HG02588 (cell line): ENCODE measurements around the gene TDP1.
"Not testable (repeated sequence)": the region's sequence is repeated elsewhere in the genome, so short reads cannot be mapped to it uniquely, and the experiment has no call there.

Source experiments
- ATAC-seq: cut with Tn5 transposase; IDR thresholded peaks from one replicate; pipeline ENCODE4 v1.9.1; 2021; ENCODE audit warnings: mild to moderate bottlenecking, moderate library complexity; ENCODE audit not compliant: unreplicated experiment

TDP1 gene

DNA sequence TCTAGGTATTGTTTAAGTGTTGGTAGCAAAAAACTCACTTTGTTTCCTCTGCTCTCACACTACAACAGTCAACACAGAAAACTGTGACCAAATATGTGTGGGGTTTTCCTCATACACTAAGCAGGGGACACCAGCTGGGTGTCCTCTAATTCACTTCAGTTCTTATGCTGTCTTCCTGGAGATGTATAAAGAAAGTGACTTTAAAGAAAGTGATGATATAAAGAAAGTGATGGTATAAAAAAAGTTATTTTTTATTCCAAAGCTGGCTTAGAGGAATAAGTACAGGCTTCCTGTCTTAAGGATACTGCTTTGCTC, 31.4 kb downstream of the TDP1 start:
- ATAC-seq: no peak

DNA sequence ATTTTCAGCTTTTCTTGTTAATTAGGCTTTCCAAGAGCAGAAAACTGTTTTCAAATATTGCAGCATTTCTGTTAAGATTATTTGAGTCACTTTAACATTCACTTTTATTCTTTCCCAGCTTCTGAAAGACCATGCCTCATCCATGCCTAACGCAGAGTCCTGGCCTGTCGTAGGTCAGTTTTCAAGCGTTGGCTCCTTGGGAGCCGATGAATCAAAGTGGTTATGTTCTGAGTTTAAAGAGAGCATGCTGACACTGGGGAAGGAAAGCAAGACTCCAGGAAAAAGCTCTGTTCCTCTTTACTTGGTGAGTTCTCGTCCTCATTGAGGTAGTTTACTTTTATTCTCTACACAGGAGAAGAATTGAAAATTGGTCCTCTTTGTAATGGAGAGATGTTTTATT, 33.1 kb downstream of the TDP1 start:
- no peak for ATAC-seq

DNA sequence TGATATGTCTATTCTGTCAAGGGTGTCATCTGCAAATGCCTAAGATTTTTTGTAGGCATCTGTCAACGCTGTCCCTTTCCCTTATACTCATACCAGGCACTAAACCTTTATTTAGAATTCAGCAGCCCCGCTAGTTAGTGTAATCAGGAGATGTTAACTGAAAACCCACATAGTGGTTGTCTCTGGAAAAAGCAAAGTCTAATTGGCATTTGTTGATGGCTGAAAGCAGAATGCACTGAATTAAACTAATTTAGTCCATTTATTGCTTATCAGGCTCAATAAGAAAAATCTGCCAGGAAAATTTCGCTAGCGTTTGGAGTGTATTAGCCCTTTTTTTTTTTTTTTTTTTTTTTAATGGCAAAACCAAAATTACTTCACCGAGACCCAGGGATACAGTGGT, 34.5 kb downstream of the TDP1 start:
- no peak for ATAC-seq

DNA sequence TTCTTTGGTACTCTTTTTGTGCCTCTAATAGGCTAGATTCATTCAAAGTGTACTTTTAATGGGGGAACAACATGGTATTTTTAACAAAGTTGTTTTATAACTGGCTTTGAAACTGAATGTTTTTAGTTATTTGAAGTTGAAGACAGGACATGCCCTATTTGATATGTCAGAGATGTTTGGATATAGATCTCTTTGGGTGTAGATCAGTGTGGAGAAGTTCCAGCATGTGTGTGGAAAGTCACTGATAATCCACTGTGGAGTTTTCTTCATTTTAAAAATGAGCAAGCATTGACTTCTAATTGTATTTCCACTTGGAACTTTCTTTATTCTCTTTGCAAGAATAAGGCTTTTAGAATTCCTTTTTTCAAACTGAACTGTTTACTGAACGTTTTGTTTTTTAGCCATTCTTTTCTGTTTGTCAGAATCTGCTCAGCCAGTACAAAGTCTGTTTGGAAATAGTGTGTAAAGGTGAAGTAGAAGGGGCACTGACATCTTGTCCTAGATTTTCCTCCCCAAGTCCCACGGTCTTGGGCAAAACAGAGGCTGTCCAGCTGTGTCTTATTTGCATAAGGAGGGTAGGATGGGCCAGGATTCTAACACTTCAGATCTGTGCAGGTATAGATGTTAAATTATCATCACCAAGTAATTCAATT, 35.0 kb downstream of the TDP1 start:
- no peak for ATAC-seq

DNA sequence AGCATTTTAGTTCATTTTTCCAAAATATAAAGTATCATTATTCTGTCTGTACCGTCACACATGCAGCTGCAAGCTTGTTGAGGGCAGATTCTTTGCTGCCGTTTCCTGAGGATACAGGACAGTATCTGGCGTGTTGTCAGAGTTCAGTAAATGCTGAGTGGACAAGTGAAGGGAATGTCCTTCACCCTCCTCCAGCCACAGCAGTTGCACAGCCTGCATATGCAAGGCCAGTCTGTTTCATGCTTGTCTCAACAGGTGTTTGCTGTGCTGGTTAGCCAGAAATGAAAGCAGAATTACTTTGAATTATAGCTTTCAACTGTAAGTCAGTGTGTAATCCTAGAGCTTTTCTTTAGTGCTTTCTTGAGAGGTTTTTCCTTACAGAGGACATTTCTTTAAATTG, 36.5 kb downstream of the TDP1 start:
- no peak for ATAC-seq

DNA sequence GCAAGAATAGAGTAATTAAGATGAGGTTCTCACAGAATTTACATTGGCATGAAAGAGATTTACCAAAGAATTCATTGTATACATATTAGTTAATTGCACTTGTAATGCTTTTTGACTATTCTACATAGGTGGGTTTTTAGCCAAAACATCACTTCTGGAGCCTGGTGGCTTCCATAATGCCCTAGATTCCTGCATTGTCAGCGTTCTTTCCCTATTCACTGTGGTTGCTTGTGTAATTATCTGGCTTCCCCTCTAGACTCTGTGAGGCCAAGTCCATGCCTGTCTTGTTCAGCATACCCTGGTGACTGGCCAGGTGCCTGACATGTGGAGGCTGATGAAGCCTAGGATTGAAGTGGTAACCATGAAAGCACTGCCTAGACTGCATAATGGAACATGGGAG, 41.2 kb downstream of the TDP1 start:
- ATAC-seq: no peak

DNA sequence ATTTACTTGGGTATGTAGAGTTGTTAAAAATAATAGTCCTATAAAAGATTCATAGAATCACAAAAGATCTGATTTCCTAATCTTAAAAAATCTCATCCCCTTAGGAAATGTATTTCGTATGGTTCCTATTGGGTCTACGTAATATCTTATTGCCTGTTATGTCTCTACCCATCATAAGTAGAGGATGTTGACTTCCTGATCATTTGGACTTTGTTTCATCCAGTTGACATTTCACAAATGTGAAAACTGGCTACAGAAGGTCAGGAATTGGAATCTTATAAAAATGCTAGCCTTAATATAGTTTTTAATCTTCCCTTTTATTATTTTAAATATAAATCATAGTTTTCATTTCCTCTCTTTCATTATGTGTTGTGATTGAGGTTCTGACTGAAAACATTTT, 45.2 kb downstream of the TDP1 start:
- no peak for ATAC-seq

DNA sequence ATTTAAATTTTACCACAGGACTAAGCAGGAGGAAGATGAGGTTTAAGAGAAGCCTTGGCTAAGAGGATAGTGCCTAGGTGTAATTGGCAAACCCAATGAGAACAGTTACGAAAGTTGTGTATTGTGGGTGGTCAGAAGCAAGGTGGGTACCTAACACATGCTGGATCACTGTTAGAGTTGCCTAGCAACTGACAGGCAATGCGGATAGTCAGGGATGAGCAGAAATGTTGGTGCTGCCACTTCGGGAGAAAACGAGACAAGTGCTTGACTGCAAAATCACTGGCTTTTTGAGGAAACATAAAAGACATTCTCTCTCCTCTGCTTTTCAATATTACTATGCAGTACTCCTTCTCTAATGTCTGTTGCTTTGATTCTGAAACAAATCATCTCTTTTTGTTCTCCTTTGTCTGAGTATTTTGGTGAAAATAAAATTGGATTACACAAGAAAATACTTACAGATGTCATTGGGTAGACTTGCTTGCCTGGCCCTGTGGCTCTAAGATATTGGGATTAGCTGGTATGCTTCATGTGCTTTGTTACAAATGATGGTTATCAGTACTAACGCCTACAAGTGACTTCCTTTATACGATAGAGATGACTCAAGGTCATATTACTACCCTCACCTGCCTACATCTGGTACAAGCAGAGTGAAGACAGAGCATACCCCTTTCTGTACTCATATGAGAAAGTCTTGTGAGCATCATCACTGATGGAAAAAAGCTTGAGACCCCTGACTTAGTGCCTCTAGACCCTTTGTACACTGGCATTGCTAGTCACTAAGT, 48.0 kb downstream of the TDP1 start:
- ATAC-seq: no peak

DNA sequence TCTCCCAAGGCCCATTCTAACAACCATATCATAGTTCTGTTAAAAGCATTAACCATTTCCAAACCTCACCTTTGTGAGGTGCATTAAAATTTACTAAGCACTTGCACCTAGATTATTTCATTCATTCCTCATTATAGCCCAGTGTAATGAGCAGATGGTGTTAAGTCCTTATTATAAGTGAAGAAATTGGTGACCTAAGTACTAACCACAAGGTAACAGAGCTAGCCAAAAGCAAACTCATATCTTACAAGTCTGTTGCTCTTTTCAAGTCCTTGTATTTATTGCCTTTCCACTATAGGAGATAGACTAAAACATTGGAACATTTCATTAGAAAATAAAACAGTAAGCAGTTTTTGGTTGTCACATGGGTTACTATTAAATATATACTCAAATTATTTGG, 49.7 kb downstream of the TDP1 start:
- ATAC-seq: no peak

DNA sequence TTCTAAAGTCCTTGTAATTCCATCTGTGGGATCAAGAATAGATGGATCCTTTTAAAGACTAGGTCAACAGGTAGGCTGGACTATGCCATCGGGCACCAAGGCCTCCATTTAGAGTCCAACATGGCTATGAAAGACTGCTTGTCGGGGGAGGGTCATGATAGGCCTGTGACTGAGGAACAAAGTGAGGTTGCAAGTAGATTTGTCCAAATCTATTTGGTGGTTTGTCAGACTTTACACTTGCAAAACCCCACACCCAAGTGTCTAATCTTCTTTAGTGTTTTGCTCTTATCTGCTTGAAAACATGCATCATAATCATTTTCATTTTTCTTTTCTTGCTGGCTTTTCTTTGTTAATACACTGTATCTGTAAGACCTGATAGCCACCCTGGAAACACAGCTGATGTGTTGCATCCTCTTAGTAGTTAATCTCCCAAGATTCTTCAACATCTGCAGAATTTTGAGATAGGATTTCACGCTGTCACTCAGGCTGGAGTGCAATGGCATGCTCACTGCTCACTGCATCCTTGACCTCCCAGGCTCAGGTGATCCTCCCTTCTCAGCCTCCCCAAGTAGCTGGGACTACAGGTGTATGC, 50.3 kb downstream of the TDP1 start:
- ATAC-seq: no peak

DNA sequence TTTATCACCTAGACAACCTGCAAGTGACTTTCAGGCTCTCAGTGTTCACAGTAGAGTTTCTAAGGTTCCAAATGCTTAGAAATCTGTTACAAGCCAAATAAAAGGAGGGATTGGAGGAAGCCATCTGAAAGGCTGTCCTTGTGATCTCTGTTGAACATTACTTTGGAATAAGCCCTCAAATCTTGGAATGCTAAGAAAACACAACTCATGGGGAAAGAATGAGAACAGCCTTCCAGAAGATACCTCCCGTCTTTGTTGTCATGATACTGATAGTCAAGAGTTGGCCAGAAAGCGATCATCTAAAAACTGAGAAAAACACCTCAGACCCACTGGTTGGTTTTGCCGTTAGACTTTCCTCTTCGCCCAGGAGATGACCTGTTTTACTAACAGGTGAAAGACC, 61.6 kb downstream of the TDP1 start:
- no peak for ATAC-seq

DNA sequence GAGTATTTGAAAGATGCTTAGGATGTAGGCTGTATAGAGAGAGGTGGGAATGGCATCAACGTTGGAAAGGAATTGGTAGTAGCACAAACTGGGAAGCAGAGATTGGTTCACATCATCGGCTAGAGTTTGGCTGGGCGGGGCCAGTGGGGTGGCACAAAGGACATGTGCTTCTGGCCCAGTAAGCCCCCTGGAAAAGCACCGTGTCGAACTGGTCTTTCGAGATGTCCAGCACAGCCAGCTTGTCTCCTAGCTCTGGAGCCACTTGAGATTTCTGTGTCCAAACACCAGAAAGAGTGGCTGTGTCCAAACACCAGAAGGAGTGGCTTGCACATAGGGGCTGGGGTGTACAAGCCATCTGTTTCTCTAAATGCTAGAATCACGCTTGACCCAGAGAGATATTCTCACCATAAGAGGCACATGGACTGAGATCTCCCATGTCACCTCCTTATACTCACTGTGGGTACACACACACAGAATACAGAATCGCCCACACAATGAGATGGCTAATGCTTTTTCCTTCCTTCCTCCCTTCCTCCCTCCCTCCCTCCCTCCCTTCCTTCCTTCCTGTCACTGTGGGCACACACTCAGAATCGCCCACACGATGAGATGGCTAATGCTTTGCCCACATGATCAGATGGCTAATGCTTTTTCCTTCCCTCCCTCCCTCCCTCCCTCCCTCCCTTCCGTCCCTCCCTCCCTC, 64.2 kb downstream of the TDP1 start:
- no peak for ATAC-seq

DNA sequence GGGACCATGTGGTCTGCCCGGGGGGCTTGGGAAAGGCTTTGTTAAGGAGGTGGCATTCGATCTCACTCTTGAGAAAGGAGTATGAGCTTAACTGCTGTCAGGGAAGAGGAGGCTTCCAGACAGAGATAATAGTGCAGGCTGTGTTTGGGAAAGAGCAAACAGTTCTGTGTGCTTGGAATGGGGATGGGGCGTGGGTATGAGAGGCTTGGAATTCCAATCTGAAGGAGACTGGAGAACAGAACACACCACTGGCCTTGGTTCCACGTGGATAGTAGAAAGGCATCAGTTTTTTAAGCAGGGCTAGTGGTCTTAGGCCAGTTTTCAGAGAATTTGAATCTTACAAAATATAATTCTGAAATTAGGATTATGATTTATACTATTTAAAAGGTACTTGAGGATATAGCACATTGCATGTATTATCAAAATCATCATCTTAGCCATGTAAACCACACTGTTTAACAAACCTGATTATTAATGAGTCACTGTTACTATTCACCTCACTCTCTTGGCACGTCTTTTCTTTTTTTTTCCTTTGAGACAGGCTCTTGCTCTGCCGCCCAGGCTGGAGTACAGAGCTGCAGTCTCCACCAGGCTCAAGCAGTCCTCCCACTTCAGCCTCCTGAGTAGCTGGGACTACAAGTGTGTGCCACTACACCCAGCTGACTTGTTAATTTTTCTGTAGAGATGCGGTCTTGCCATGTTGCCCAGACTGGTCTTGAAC, 67.6 kb downstream of the TDP1 start:
- no peak for ATAC-seq

DNA sequence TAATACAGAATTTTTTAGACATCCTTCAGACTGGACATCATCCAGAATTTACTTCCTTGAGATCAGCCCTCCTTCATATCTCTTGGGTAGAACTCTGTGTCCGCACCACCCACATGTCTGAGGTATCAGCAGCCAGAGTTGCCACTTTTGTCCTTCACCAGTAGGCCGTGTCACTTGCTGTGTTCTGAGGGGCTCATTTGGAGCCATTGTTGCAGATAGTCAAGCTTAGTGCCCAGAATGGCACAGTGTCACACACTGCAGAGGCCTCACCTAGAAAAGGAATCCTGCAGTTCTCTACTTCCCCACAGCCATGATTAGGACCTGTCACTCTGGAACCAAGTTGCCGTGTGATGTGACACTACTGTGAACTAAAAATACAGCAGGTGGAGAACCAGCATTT, 69.2 kb downstream of the TDP1 start:
- ATAC-seq: no peak

DNA sequence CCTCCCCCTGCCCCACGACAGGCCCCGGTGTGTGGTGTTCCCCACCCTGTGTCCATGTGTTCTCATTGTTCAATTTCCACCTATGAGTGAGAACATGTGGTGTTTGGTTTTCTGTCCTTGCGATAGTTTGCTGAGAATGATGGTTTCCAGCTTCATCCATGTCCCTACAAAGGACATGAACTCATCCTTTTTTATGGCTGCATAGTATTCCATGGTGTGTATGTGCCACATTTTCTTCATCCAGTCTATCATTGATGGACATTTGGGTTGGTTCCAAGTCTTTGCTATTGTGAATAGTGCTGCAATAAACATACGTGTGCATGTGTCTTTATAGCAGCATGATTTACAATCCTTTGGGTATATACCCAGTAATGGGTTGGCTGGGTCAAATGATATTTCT, 70.9 kb downstream of the TDP1 start:
- ATAC-seq: not testable (repeated sequence)

DNA sequence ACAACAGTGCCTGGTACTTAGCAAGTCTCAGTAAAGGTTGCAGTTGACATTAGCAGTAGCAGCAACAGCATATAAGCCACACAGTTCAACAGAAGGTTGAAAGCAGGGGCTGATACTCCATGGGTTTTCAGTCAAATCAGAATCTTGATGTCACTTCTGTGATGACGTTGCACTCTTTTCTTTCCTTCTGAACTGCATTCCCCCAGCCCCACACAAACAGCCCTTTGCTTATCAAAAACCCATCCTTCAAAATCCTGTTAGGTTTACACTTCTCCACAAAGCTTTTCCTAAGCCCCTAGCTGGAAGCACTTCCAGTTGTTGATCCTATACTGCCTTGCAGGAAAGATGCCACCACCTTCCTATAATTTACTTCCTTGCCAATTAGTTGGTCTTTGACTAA, 72.1 kb downstream of the TDP1 start:
- no peak for ATAC-seq

DNA sequence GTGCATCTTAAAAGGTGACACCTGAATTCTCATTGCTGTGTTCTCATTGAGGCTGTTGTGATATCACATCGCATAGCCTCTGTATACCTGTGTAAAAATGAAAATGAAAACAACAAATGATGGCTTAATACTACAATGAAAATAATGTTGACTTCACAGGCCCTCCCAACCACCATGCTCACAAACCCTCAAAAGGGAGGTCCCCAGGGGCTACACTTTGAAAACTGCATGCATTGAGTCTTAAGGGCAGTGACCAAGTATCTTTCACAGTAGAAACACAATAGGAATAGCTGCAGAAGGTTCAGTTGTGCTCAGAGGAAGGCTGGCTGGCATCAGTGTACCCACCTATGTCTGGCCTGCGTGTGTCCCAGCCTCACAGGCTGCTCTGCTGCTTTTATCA, 78.4 kb downstream of the TDP1 start:
- no peak for ATAC-seq

DNA sequence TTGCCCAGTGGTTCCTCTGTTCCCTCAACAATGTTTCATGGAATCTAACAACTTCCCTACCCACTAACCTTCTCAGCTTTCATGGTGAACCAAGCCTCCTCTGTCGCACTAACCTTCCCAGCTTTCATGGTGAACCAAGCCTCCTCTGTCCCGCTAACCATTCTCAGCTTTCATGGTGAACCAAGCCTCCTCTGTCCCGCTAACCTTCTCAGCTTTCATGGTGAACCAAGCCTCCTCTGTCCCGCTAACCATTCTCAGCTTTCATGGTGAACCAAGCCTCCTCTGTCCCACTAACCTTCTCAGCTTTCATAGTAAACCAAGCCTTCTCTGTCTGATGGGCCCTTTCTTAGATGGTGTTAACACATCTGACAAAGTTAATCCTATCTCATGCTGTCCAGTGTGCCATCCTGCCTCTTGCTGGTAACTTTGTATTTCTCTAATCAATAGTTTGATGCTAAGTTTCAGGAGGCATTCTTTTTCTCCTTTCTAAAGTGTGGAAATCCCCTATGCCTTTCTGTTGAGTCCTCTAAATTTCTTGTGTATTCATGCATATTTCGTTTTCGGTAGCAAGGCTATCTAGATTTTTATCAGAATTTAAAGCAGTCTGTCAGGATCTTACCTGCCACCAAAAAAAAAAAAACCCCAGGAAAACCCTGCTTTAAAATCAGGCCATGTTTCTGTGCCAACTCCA, 79.3 kb downstream of the TDP1 start:
- ATAC-seq: no peak

DNA sequence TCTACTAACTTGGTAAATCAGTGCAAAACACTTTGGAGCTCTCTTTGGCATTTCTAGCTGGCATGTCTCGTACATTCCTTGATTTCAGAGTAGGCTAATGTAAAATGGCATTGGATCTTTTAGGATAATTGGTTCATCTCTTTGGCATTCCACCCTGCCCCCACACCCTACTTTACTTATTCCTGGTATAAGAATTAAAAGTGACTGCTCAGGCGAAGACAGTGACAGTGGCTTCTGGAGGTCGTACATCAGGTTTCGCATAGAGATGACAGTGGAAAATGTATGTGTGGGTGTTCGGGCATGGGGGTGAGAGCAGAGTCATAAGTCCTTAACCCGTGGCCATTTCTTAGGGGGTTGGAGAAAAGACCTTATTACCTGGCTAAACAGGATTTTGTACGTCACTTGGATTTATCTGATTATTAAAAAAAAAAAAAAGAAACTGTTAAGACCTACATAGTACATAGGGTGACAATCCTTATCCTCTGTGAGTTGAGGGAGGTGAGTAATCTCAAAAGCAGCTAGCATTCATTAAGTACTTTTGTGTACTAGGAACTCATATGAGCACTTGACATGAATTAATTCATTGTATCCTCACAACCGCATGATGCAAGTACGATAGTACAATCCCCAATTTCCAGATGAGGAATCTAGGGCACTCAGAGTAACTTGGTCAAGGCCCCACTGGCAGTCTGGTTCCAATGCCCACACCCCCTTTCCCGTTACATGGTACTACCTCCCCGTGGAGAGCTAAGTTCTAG, 83.7 kb downstream of the TDP1 start:
- no peak for ATAC-seq

DNA sequence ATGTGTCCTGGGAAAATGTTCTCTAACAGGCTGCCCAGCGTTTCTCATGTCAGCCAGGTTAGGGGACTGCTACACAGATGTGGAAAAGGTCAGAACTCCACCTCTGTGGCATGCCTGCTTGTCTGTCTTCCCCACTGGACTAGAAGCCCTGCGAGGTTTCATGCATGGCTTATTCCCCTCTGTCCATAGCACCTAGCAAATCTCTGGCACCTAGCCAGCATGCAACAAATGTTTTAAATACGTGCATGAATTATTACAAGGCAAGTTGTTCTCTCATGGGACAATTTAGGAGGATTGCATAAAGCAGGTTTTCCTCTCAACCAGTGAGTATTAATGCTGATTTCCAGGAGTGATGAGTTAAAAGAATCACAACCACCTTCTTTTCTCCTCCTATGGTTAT, 84.7 kb downstream of the TDP1 start:
- ATAC-seq: no peak
